GM19324 (cell line): Measurements from ENCODE around the gene ZDHHC22.

Experiments
- ATAC-seq: cut with Tn5 transposase; IDR thresholded peaks from one replicate; pipeline ENCODE4 v1.9.1; 2021; ENCODE audit warnings: mild to moderate bottlenecking, moderate library complexity; ENCODE audit not compliant: unreplicated experiment, low FRiP score

Gene ZDHHC22

GRCh38 chr14:77131206-77131605 is 10.4 kb downstream of the ZDHHC22 start:
- no peak for ATAC-seq

- no peak for ATAC-seq
Observed at GRCh38 chr14:77130386-77130785, 11.2 kb downstream of the ZDHHC22 start.

- no peak for ATAC-seq
Observed at GRCh38 chr14:77128414-77128891, 13.1 kb downstream of the ZDHHC22 start.

GRCh38 chr14:77126461-77126990 is 15.1 kb downstream of the ZDHHC22 start:
- no peak for ATAC-seq

GRCh38 chr14:77125823-77126325 is 15.7 kb downstream of the ZDHHC22 start:
- no peak for ATAC-seq

GRCh38 chr14:77125281-77125801 is 16.2 kb downstream of the ZDHHC22 start:
- ATAC-seq, result no peak

- no peak for ATAC-seq
Observed at GRCh38 chr14:77124345-77125280, 17.0 kb downstream of the ZDHHC22 start.

- ATAC-seq, result no peak
Observed at GRCh38 chr14:77123381-77124325, 17.9 kb downstream of the ZDHHC22 start.

- no peak for ATAC-seq
Observed at GRCh38 chr14:77122526-77123125, 19.0 kb downstream of the ZDHHC22 start.

GRCh38 chr14:77120771-77121743 is 20.5 kb downstream of the ZDHHC22 start:
- peak; percentile 91 for ATAC-seq

- ATAC-seq, result no peak
Observed at GRCh38 chr14:77119851-77120250, 21.7 kb downstream of the ZDHHC22 start.

GRCh38 chr14:77116172-77116817 is 25.3 kb downstream of the ZDHHC22 start:
- ATAC-seq, result no peak

- ATAC-seq, result no peak
Observed at GRCh38 chr14:77114609-77115008, 27.0 kb downstream of the ZDHHC22 start.

- ATAC-seq, result no peak
Observed at GRCh38 chr14:77113644-77114043, 27.9 kb downstream of the ZDHHC22 start.

GRCh38 chr14:77111021-77111420 is 30.6 kb downstream of the ZDHHC22 start:
- no peak for ATAC-seq

GRCh38 chr14:77110286-77110685 is 31.3 kb downstream of the ZDHHC22 start:
- ATAC-seq, result no peak

- ATAC-seq, result no peak
Observed at GRCh38 chr14:77109656-77110055, 31.9 kb downstream of the ZDHHC22 start.

GRCh38 chr14:77108753-77109152 is 32.8 kb downstream of the ZDHHC22 start:
- no peak for ATAC-seq
